Activated naive CD4-positive, alpha-beta T cell treated with anti-CD3 and anti-CD28 coated beads for 36 hours (primary cell): ENCODE data around the gene C2orf69. TPM values are rescaled to one million over a fixed set of nuclear protein-coding genes. Genes with fewer than 3 reads are reported as not detected.

Source experiments
- CTCF ChIA-PET: fragments of 350-600 bp; sonication (Branson Sonifier 250); formaldehyde crosslinking; loops from one replicate; lab custom pipeline; 2021; ENCODE audit warnings: antibody characterized with exemption; lab: Charles Lee
- DNase-seq: peaks from one replicate; pipeline ENCODE4 v3.0.0-alpha.2; 2020
- H3K27ac Mint-ChIP-seq: one replicate; pipeline ENCODE4 v1.8.0; 2021; ENCODE audit warnings: mild to moderate bottlenecking, mixed read lengths
- H3K27me3 Mint-ChIP-seq: one replicate; pipeline ENCODE4 v1.8.0; 2021; ENCODE audit warnings: low read depth, mixed read lengths
- H3K36me3 Mint-ChIP-seq: one replicate; pipeline ENCODE4 v1.8.0; 2021; ENCODE audit warnings: low read depth, mixed read lengths
- H3K4me1 Mint-ChIP-seq: one replicate; pipeline ENCODE4 v1.8.0; 2021; ENCODE audit warnings: low read depth, mixed read lengths
- H3K4me3 Mint-ChIP-seq: one replicate; pipeline ENCODE4 v1.8.0; 2021; ENCODE audit warnings: mild to moderate bottlenecking, moderate library complexity, mixed read lengths
- H3K9me3 Mint-ChIP-seq: one replicate; pipeline ENCODE4 v1.8.0; 2021; ENCODE audit warnings: mixed read lengths
- intact Hi-C: fragments of 100-400 bp; cut with micrococcal nuclease; formaldehyde crosslinking; loops from one replicate; pipeline ENCODE4 v1.15.1; 2023
- total RNA-seq, 2 experiments: library from RNA; stranded (reverse); gene quantifications; one replicate each; pipeline ENCODE4 v1.2.3, GENCODE V29; 2021

The C2orf69 gene
- 10 to 100 TPM; 18.5 to 20.6 TPM for total RNA-seq

GRCh38 chr2:199911052-199911876, at the start of gene C2orf69:
Gene C2orf69 (plus strand): TSS chr2:199911293. CDS start chr2:199911439, 146 bp downstream.
- Mint-ChIP-seq H3K27ac (peak within 1 kb of the TSS; percentile 91), H3K4me3 (peak within 1 kb of the TSS; percentile 96), H3K27me3 (peaks cover 2% of the 10 kb centered on the region), H3K9me3 (peaks cover 3% of the 10 kb centered on the region), H3K4me1 (peaks cover 24% of the 10 kb centered on the region), H3K36me3 (peaks cover 18% of the 10 kb centered on the region)
- peak; percentile 98 for DNase-seq
- CTCF ChIA-PET: interaction anchor here (0.8 to 1.1 kb wide), 3 partner anchors 10 to 44 kb away, joined by 3 to 6 read pairs (median 4); no protein-coding TSS in a partner anchor
- intact Hi-C loops: loop anchor here (1.0 to 5.0 kb wide), 6 partner anchors 44 to 616 kb away; partner anchors contain the start of genes FTCDNL1, MAIP1, SGO2 and SPATS2L

- intact Hi-C loops: no loop called here
- no peak overlapping the region for H3K27ac Mint-ChIP-seq
- no peaks in the 10 kb centered on the region for H3K36me3 Mint-ChIP-seq
- DNase-seq: no peak
- H3K9me3 Mint-ChIP-seq: no peaks in the 10 kb centered on the region
- H3K27me3 Mint-ChIP-seq: peaks cover 3% of the 10 kb centered on the region
- CTCF ChIA-PET: interaction anchor here (2.1 kb wide), 1 partner anchor 158 kb away, joined by 7 read pairs; no protein-coding TSS in a partner anchor
- no peak overlapping the region for H3K4me3 Mint-ChIP-seq
- no peaks in the 10 kb centered on the region for H3K4me1 Mint-ChIP-seq
These were observed 48.3 kb upstream of the C2orf69 start for GRCh38 chr2:199862788-199863187.

GRCh38 chr2:199865905-199866304, 45.2 kb upstream of the C2orf69 start:
- no peak for DNase-seq
- Mint-ChIP-seq H3K4me3 (no peak overlapping the region), H3K36me3 (no peaks in the 10 kb centered on the region), H3K9me3 (no peaks in the 10 kb centered on the region), H3K4me1 (no peaks in the 10 kb centered on the region), H3K27me3 (no peaks in the 10 kb centered on the region), H3K27ac (no peak overlapping the region)
- intact Hi-C loops: no loop called here
- CTCF ChIA-PET: interaction anchor here (0.6 kb wide), 1 partner anchor 636 kb away, joined by 3 read pairs; no protein-coding TSS in a partner anchor

- Mint-ChIP-seq H3K36me3 (no peaks in the 10 kb centered on the region), H3K27me3 (no peaks in the 10 kb centered on the region), H3K4me1 (no peaks in the 10 kb centered on the region), H3K9me3 (no peaks in the 10 kb centered on the region), H3K4me3 (no peak overlapping the region), H3K27ac (no peak overlapping the region)
- intact Hi-C loops: no loop called here
- CTCF ChIA-PET: no interaction called here
- no peak for DNase-seq
These were observed 42.5 kb upstream of the C2orf69 start for GRCh38 chr2:199868431-199869226.

- Mint-ChIP-seq H3K4me3 (no peak overlapping the region), H3K9me3 (peaks cover 5% of the 10 kb centered on the region), H3K4me1 (no peaks in the 10 kb centered on the region), H3K27ac (no peak overlapping the region), H3K36me3 (peaks cover 4% of the 10 kb centered on the region), H3K27me3 (no peaks in the 10 kb centered on the region)
- intact Hi-C loops: no loop called here
- DNase-seq: no peak
- CTCF ChIA-PET: interaction anchor here (1.1 kb wide), 1 partner anchor 8 kb away, joined by 4 read pairs; no protein-coding TSS in a partner anchor
These were observed 41.9 kb upstream of the C2orf69 start for GRCh38 chr2:199869227-199869541.

GRCh38 chr2:199869653-199870052, 41.4 kb upstream of the C2orf69 start:
- H3K27ac Mint-ChIP-seq: no peak overlapping the region
- intact Hi-C loops: no loop called here
- no peak overlapping the region for H3K4me3 Mint-ChIP-seq
- H3K9me3 Mint-ChIP-seq: peaks cover 8% of the 10 kb centered on the region
- H3K4me1 Mint-ChIP-seq: no peaks in the 10 kb centered on the region
- H3K27me3 Mint-ChIP-seq: no peaks in the 10 kb centered on the region
- CTCF ChIA-PET: interaction anchor here (1.1 kb wide), 1 partner anchor 8 kb away, joined by 4 read pairs; no protein-coding TSS in a partner anchor
- peaks cover 5% of the 10 kb centered on the region for H3K36me3 Mint-ChIP-seq
- no peak for DNase-seq

GRCh38 chr2:199870581-199870980, 40.5 kb upstream of the C2orf69 start:
- Mint-ChIP-seq H3K9me3 (peaks cover 8% of the 10 kb centered on the region), H3K36me3 (peaks cover 5% of the 10 kb centered on the region), H3K27me3 (peaks cover 4% of the 10 kb centered on the region), H3K4me3 (no peak overlapping the region), H3K27ac (no peak overlapping the region), H3K4me1 (no peaks in the 10 kb centered on the region)
- CTCF ChIA-PET: no interaction called here
- intact Hi-C loops: no loop called here
- no peak for DNase-seq

- no peak overlapping the region for H3K4me3 Mint-ChIP-seq
- peaks cover 4% of the 10 kb centered on the region for H3K27me3 Mint-ChIP-seq
- no peak overlapping the region for H3K27ac Mint-ChIP-seq
- H3K36me3 Mint-ChIP-seq: peaks cover 5% of the 10 kb centered on the region
- no peak for DNase-seq
- peaks cover 8% of the 10 kb centered on the region for H3K9me3 Mint-ChIP-seq
- no peaks in the 10 kb centered on the region for H3K4me1 Mint-ChIP-seq
- CTCF ChIA-PET: no interaction called here
- intact Hi-C loops: no loop called here
These were observed 36.9 kb upstream of the C2orf69 start for GRCh38 chr2:199874209-199874608.

- CTCF ChIA-PET: no interaction called here
- H3K27me3 Mint-ChIP-seq: peaks cover 4% of the 10 kb centered on the region
- H3K36me3 Mint-ChIP-seq: peaks cover 5% of the 10 kb centered on the region
- H3K4me3 Mint-ChIP-seq: no peak overlapping the region
- intact Hi-C loops: no loop called here
- no peaks in the 10 kb centered on the region for H3K4me1 Mint-ChIP-seq
- peaks cover 8% of the 10 kb centered on the region for H3K9me3 Mint-ChIP-seq
- DNase-seq: no peak
- no peak overlapping the region for H3K27ac Mint-ChIP-seq
These were observed 35.7 kb upstream of the C2orf69 start for GRCh38 chr2:199875400-199875799.

GRCh38 chr2:199882667-199883066, 28.4 kb upstream of the C2orf69 start:
- Mint-ChIP-seq H3K9me3 (peaks cover 4% of the 10 kb centered on the region), H3K27ac (no peak overlapping the region), H3K27me3 (peaks cover 9% of the 10 kb centered on the region), H3K36me3 (no peaks in the 10 kb centered on the region), H3K4me3 (no peak overlapping the region), H3K4me1 (peaks cover 5% of the 10 kb centered on the region)
- no peak for DNase-seq
- CTCF ChIA-PET: no interaction called here
- intact Hi-C loops: no loop called here

- no peaks in the 10 kb centered on the region for H3K36me3 Mint-ChIP-seq
- CTCF ChIA-PET: no interaction called here
- H3K4me3 Mint-ChIP-seq: no peak overlapping the region
- H3K27me3 Mint-ChIP-seq: peaks cover 9% of the 10 kb centered on the region
- no peak for DNase-seq
- H3K9me3 Mint-ChIP-seq: peaks cover 4% of the 10 kb centered on the region
- peaks cover 5% of the 10 kb centered on the region for H3K4me1 Mint-ChIP-seq
- H3K27ac Mint-ChIP-seq: no peak overlapping the region
- intact Hi-C loops: no loop called here
These were observed 27.4 kb upstream of the C2orf69 start for GRCh38 chr2:199883474-199884212.

- DNase-seq: no peak
- Mint-ChIP-seq H3K4me3 (no peak overlapping the region), H3K27ac (no peak overlapping the region), H3K4me1 (no peaks in the 10 kb centered on the region), H3K27me3 (peaks cover under 1% of the 10 kb centered on the region), H3K9me3 (no peaks in the 10 kb centered on the region), H3K36me3 (no peaks in the 10 kb centered on the region)
- CTCF ChIA-PET: no interaction called here
- intact Hi-C loops: no loop called here
These were observed 15.7 kb upstream of the C2orf69 start for GRCh38 chr2:199895406-199895805.
